Stimulated activated CD4-positive, alpha-beta T cell treated with anti-CD3 and anti-CD28 coated beads, Interleukin-2, amount 100 ng/mL, for 48 hours (primary cell): ENCODE data around the gene CMTM8.

Experiments used
- DNase-seq, 2 donors: peaks; one replicate each; pipeline ENCODE4 v3.0.0-alpha.2; 2020

Gene CMTM8

DNA sequence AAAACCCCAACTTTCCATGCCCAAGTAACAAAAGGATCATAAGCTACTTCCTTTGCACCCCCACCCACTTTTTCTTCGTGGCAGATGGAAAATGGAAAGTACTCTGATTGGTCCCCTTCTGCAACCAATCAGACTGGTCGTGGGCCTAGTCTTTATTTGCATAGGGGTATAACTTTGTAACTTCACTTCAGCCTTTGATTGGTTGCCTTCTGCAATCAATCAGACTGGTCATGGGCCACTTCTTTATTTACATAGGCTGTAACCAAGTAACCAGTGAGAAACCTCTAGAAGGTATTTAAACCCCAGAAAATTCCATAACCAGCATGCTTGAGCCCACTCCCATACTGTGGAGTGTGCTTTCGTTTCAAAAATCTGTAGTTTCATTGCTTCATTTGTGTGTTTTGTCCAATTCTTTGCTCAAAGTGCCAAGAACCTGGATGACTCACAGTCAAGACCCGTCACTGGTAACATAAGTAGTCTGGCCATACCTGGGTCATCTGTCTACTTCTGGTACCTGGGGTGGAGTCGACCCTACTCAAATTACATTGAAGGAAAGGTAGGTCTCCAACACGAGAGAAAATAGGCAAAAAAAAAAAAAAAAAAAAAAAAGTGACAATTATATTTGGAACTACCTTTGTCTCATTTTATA, 41.9 kb downstream of the CMTM8 start:
- DNase-seq, result no peak

DNA sequence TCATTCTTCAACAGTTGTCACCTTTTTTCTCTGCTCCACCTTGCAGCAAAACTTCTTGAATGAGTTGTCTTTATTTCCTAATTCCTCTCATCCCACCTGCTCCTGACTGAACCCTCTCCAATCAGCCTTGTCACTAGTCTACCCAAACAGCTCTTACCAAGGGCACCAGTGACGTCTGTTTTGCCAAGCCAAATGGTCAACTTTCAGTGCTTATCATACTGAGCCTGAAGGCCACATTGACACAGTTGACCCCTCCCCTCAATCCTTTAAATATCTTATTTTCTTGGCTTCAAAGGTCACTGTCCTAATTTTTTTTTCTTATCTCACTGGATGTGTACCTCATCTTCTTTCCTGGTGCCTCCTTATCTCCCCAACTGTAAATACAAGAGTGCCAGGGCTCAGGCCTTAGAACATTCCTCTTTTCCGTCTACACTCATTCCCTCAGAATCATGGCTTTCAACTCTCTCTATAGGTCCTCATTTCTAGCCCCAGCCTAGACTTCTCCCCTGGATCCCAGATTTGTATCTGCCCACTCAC, 43.2 kb downstream of the CMTM8 start:
- no peak for DNase-seq

DNA sequence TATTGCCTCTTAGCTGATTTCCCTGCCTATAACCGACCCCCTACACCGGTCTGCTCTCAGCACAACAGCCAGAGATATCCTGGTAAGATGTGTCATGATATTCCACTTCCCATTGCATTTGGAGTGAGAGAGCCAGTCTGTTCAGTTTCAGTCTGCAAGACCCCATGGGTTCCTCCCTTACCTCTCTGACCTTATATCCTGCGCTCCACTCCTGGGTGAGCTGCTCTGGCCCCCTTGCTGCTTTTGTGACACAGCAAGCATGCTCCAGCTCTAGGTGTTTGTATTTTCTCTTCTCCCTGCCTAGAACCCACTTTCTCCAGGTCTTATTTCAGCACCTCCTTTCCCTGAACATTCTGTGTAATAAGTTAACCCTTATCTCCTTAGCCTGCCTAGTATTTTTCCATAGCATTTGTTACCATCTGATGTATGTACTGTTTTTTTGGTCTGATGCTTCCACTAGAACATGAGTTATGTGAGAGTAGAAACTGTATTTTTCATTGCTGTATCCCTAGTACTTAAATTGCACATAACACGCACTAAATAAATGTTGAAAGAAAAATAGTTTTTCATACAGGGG, 44.2 kb downstream of the CMTM8 start:
- DNase-seq, result no peak

DNA sequence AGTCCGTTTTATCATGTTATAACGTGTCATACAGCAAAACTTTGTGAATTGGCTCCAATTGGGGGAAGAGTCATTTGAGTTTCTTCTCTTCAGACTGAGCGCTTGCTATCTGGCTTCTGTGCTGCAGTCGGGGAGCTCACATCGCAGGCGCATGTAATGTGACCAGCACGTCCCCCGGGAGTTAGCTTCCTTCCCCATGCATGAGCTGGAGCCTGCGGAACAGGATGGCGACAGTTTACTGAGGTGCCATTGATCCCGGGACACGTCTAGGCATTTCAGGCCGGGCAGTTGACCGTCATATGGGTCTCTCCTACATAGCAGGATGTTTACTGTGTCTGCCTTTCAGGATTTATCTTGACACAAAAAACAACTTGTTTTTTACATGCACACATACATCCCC, 44.8 kb downstream of the CMTM8 start:
- no peak for DNase-seq

DNA sequence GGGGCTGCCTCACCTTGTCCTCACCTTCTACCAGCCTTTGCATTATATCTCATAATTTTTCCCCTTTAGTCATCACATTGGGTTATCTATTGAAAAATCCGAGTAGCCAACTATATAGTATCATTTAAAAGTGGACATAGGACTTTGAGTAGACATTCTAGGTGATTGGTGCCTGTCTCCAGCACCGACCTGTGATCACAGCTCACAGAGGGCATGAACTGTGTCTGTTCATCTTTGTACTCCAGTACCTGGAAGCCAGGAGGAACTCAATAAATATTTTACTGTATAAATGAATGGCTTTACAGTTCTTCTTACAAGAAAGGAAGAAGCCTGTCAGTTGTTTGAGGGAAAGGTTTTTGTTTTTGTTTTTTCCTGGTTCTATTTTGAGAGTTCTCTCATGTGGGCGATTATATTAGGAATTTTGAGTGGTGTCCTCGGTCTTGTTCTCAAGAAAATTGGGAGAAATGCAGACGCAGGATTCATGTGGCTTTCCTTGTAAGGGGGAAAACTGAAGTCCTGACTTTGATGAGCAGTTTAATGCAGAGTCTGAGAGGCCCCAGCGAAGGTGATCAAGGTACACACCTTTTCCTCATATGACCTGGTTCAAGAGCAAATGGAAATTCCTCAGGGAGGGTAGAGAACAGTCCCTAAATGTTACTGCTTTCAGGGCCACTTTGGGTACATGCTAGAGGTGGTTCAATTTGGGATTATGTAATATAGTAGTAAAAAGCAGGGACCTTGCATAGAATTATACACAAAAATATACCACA, 46.1 kb downstream of the CMTM8 start:
- no peak for DNase-seq

DNA sequence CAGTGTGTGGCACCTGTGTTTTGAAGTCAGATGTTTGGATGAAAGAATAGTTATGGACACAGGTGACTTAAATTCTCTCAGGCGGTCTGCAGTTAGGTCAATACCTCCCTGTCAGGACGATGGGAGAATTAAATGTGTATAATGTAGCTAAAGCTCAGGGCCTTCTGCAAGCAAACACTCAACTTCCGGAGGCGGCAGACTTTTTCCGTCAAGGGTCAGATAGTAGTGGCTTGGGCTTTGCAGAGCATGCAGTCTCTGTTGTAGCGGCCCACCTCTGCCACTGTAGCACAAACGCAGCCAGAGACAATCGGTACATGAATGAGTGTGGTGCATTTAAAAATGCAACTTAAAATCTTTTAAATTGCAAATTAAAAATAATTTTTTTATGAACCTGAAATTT, 47.4 kb downstream of the CMTM8 start:
- DNase-seq, result no peak

DNA sequence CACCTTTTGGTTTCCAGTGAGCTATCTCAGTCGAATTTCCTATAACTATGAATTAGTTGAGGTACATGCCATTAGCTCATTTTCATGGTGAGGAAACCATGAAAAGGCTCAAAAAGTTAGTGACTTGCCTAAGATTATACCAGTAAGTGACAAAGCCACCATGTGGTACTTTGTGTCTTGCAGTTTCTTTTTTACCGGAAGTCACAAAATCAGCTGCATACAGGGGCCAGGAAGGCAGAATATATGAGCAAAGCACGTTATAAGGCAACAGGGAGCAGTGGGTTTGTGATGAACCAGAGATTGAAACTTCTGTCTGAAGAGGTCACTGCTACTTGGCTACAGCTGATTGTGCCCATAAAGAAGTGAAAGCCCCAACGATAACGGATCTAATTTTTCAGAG, 50.3 kb downstream of the CMTM8 start:
- no peak for DNase-seq

DNA sequence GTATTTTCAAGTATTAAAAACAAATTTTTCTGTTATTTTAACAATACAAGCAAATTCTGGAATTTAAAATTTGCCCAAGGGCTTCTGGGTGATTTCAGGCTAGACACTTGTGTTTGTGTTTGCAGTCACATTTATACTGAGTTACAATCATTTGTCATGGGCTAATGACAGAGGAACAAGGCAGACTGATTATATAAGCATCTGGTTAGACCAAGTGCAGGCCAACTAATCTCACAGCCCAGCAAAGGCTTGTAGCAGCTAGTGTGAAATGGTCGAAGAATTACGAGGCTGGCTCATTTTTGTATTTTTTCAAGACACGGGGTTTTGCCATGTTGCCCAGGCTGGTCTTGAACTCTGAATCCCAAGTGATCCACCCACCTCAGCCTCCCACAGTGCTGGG, 52.1 kb downstream of the CMTM8 start:
- no peak for DNase-seq

DNA sequence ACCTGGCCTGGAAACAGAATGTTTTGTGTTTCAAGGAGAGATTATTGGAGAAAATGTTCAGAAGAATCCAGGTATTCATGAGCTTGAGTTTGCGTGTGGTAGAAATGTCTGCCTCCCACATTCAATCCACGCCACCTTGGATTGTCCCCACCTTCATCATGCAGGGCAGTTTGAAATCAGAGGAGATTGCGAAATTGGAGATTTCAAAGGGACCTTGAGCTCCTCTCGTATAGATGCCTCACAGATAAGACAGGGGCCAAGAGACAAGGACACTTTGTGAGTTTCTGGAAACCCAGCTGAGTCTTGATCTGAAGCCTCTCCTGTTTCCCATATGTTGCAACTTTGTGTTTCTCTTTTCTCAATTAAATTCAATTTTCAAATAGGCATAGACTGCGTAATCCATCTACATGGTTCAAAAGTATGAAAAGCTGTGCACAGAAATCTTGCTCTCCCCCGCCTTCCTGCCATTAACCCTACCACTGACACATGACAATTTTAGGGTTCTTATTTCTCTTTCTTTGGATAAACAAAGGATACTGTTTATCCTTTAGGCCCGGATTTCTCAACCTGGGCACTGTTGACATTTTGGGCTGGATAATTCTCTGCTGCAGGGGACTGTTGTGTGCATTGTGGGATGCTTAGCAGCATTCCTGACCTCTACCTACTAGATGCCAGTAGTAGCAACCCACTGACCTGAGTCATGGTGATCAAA, 53.8 kb downstream of the CMTM8 start:
- DNase-seq, result no peak

DNA sequence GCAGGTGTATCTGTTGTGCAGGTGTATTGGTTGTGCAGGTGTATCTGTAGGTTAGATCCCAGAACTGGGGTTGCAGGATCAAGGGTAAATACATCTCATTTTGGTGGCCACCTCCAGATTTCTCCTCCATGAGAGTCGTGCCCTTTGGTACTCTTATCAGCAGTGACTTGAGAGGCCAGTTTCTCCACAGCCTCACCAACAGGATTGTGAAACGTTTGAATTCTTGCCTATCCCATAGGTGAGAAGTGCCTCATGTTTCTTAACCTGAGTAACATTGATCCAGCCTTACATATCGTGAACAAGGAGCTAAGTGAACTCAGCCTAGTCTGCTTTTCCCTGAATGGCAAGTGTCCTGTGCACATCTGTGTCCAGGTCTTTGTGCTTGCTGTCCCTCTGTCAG, 55.4 kb downstream of the CMTM8 start:
- DNase-seq, result no peak

DNA sequence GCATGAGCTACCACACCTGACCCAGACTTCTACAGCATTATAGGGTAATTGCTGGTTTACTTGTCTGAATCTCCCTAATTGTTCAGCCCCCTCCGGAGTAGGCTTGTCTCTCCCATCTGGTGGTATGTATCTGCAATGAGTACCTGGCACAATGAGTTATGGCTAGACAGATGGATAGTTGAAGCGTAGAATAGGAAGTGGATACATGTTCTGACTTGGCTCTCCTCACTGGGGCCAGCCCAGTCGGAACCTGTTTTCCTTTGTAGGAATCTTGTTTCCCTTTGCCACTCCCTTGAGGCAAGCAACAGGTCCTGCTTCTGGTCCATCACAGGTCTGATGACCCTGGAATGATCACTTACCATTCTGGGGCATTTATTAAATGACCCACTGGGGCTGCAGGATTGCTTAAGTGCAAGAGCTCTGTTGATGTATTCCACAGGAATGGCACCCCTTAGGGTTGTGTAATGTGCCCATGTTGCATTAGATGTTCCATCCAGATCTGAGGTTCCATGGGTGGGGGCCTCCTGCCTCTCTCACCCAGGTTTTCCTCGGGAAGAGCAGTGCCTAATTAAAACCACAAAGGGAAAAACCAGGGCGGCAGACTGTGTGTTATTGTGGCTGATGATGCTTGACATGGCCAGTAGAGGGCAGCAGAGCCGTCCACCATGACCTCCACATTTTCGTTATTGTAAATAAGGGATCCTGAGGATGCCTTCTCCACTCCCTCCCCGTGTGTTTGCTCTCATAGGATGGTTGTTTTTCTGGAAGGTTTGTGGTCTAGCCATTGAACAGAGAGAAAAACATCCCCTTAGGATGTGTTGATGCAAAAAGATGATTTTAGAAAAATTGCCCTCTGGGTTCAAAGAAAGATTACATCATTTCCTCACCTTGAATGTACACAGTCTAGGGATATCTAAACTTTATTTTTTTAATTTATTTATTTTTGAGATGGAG, 58.0 kb downstream of the CMTM8 start:
- peak; percentile 57 to 58 for DNase-seq

DNA sequence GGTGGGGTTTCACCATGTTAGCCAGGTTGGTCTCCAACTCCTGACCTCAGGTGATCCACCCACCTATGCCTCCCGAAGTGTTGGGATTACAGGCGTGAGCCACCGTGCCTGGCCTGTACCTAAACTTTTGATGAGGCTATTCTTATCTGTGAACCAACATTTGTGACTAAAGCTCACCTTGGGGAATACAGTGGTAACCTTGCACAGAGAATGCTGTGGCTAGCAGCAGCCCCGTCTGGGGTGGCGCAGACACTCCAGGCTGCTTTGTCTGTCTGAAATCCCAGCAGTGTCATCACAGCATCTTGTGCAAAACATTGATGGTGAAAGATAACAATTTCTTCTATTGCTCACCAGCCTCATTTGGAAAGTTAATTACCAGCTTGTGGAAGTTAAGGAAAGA, 58.9 kb downstream of the CMTM8 start:
- peak; percentile 18 to 27 for DNase-seq

DNA sequence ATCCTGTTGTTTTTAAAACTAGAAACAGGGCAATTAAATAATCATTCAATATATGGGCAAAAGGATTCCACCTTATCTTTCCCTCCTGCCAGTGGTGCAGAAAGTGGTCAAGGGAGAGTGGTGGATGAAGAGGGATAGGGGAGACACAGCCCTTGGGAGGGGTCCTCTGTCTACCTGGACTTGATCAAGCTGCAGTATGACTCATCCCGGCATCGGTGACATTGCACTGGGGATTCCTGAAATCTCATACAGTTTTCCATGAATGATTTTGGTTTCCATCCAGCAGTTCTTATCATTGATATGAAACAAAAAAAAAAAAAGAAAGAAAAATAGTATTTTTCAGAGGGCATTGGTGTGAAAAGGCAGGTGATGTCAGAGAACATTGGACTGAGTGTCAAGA, 62.9 kb downstream of the CMTM8 start:
- DNase-seq, result no peak

DNA sequence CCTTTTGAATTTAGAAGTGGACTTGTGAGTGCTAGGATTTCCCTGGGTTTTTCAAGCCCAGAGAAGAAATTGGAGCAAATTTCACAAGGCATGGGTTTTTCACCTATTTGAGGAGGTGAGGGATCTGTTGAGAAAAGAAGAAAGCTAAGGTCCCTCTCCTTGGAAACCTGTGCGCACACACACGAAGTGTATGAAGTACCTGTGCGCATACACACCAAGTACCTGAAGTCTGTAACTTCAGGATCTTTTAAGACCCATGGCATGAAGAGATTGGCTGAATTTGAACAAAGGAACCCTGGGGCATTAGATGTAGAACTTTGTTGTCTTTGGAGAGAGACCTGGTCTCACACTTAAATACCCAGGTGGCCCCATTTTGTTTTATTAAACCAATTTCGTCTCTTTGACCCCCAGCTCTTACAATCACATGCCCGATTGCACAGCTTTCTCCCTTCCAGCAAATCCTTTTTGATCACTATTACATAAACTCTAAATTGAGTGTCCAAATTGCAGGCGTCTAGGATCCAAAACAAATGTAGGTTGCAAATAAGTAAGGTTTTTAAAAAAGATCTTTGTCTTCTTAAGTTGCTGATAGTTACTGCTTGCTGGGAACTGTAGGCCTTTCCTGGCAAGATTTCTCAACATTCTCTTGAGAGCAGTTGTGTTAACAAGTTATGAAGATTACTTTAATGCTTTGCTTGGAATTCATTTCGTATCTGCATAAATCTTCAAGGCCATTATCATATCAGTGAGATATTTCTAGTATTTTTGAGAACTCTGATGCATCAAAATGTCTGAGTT, 64.3 kb downstream of the CMTM8 start:
- DNase-seq, result no peak

DNA sequence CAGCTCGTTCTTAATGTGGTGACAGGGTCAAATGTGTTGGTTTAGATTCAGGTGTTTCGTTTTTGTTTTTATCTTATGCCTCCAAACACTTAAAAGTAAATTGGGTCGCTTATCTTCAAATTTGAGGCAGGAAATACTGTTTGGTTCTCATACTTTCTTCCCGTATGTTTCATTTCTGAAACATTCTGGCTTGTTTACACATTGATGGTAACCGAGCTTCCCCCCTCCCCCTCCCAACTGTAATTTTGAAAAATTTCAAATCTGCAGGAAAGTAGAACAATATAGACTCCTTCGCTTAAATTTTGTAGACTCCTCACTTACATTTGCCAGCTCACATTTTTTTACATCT, 64.9 kb downstream of the CMTM8 start:
- DNase-seq, result no peak

DNA sequence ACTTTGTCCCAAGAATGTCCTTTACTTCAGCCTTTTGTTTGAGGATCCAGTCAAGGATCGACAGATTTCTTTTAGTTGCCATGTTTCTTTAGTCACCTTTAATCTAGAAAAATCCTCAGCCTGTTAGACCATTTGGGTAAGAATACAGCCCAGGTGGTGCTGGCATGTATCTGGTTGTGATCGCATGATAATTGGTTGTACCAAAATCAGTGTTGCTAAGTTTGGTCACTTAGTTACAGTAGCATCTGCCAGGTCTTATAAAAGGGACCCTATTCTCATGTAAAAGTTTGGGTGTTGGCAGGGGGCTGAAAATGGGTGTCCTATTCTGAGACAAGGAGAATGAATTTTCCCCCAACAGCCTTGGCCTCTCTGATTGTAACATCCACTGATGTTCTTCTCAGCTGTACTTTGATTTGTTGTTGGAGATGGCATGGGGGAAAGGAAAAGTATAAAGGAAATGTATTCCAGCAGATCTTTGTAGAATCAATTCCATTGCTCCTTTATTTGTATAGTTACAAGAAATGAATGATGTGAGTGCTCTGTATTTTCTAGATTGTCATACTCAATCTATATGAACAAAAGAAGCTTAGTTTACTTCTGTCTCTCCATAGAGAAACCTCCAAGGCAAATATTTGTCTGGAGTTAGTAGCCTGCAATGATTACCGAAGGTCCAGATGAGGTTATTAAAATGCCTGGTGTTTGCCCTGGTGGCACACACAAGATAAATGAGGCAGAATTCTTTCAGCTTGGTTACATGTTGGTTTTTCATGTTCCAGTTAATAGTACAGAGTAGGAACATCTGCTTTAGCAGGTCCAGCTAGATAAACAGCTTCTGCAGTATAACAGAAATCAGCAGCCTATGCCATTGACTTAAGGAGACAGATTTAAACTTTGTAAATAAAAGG, 65.7 kb downstream of the CMTM8 start:
- no peak for DNase-seq

DNA sequence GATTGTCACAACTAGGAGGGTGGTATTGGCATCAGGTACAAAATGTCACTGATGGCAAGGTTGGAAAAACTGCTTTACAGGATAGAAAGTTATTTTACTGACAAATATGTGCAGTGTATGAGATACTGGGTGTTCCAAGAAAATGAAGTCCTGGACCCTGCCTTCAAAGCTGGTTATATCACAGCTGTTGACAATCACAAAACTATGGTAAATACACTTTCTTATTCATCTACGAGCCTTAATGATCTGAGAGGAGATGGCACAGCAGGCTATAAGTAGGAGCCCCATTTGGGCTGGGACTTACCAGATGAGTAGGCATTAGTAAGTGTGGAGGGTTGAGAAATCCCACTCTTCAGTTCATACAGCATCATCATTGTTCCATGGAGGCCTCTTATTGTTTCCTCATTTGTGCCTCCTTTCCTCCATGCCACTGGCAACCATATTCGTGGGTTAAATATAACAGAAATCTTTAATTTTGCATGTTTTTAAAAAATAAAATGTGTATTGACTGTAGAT, 66.9 kb downstream of the CMTM8 start:
- DNase-seq, result no peak

DNA sequence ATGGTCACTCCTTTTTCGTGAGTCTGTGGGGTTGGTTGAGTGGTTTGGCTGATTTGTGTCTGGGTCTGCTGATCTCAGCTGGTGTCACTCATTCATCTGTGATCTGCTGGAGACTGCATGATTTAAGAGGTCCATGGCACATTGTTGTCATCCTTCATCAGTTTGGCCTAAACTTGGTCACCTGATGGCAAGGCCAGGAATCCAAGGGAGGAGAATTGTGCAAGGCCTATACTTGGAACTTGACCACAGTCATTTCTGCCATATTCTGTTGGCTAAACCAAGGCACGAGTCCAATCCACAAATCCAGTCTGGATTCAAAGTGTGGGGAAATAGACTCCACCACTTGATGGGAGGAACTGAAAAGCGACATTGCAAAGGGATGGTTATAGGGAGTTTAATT, 67.6 kb downstream of the CMTM8 start:
- DNase-seq, result no peak

DNA sequence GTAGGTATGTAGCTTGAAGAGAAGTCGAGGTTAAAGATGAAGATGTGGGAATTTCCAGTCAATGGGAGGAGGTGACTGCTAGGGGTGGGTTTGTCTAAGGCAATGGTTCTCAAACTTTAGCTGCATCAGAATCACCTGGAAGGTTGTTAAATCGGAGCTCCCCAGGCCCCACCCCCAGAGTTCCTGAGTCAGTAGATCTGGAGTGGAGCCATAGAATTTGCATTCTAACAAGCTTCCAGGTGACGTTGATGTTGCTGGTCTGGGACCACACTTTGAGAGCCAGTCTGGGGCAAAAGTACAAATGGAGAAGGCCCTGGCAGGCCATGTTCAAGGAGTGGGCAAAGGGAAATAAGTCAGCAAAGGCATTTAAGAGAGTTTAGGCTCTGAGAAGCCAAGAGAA, 69.1 kb downstream of the CMTM8 start:
- no peak for DNase-seq

DNA sequence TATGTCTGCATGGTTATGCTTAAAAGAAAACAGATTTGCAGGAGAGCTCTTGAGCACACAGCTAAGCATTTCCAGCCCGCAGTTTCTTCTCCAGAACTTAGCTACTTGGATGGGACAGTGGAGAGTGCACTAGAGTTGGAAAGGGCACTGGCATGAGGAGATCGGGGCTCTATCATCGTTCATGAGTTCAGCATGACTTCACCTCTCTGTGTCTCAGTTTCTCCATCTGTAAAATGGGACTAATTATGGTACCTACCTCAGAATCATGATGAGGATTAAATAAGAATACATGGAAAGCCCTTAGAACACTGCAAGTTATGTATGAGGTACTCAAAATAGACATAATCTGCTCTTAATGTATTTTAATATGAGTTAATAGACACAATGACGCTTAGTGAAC, 69.9 kb downstream of the CMTM8 start:
- DNase-seq, result no peak
